Lung (tissue), 12 donors: ENCODE measurements around the gene TNFAIP6. TPM values are rescaled to one million over a fixed set of nuclear protein-coding genes. Genes with fewer than 3 reads are reported as not detected.

Experiments
- ATAC-seq: fragments of 200-7000 bp; cut with Tn5 transposase; one replicate; pipeline ENCODE4 v1.9.1; 2020; ENCODE audit warnings: moderate number of reproducible peaks; ENCODE audit not compliant: insufficient read depth, low FRiP score
- DNase-seq, 3 donors: peaks; one replicate each; pipeline ENCODE4 v3.0.0-alpha.2; 2013 to 2017
- H3K27ac ChIP-seq, 2 donors: one replicate each; pipeline ENCODE4 v1.5.1; 2013; ENCODE audit warnings: mild to moderate bottlenecking in 2 of 2, moderate library complexity in 2 of 2, control low read depth in 1 of 2, inconsistent platforms in 1 of 2, low read depth in 1 of 2, low read length in 1 of 2
- H3K27me3 ChIP-seq, 3 donors: one replicate each; pipeline ENCODE4 v1.5.1; 2013; ENCODE audit warnings: low read length in 2 of 3; ENCODE audit not compliant: control insufficient read depth in 3 of 3, insufficient read depth in 3 of 3
- H3K36me3 ChIP-seq, 4 donors: one replicate each; pipeline ENCODE4 v1.5.1; 2013; ENCODE audit warnings: low read length in 4 of 4, mild to moderate bottlenecking in 1 of 4, moderate library complexity in 1 of 4; ENCODE audit not compliant: control insufficient read depth in 4 of 4, insufficient read depth in 4 of 4
- H3K4me1 ChIP-seq, 5 donors: one replicate each; pipeline ENCODE4 v1.5.1; 2013; ENCODE audit warnings: low read length in 5 of 5, mild to moderate bottlenecking in 2 of 5, moderate library complexity in 1 of 5; ENCODE audit not compliant: control insufficient read depth in 5 of 5, insufficient read depth in 5 of 5
- H3K4me3 ChIP-seq: one replicate; pipeline ENCODE4 v1.5.1; 2013; ENCODE audit warnings: mild to moderate bottlenecking, control low read depth, moderate library complexity
- H3K9ac ChIP-seq, 2 donors: one replicate each; pipeline ENCODE4 v1.5.1; 2013; ENCODE audit warnings: low read length in 2 of 2, control low read depth in 1 of 2; ENCODE audit not compliant: insufficient read depth in 1 of 2
- H3K9me3 ChIP-seq, 4 donors: one replicate each; pipeline ENCODE4 v1.5.1; 2013; ENCODE audit warnings: low read length in 3 of 4, mild to moderate bottlenecking in 1 of 4, moderate library complexity in 1 of 4; ENCODE audit not compliant: control insufficient read depth in 4 of 4, insufficient read depth in 3 of 4
- CTCF ChIP-seq: IDR thresholded peaks from 2 replicates; pipeline ENCODE4 v1.5.1; 2012; ENCODE audit warnings: mild to moderate bottlenecking; ENCODE audit errors: control extremely low read depth, extremely low read depth
- WGBS, 2 donors: extraction: QIAGEN DNeasy Blood & Tissue Kit; methylation state at CpG; one replicate each; pipeline ENCODE4 v1.1.7; 2013; 5-methylcytosine and 5-hydroxymethylcytosine counted together
- polyA plus RNA-seq, 2 donors: library from polyadenylated mRNA; stranded (reverse); fragments of 200-250 nt; gene quantifications; one replicate each; pipeline ENCODE4 v1.2.1, GENCODE V29; 2013
- total RNA-seq, 2 donors: library from RNA; depleted of rRNA in 1 of 2; stranded (reverse); fragments of >200 nt in 1 of 2; gene quantifications; one replicate each; pipeline ENCODE4 v1.2.1, GENCODE V29; 2014 to 2021
- donor health status: control.
- donor health status: control.
- donor health status: Bipolar disorder and iron deficiency.
- donor health status: healthy.
- donor health status: DM: yes; HTN: yes; CAD: no.

TNFAIP6 gene
- total and polyA plus RNA-seq, 4 donors, result 1.6 to 134 (median 8.4) TPM

DNA sequence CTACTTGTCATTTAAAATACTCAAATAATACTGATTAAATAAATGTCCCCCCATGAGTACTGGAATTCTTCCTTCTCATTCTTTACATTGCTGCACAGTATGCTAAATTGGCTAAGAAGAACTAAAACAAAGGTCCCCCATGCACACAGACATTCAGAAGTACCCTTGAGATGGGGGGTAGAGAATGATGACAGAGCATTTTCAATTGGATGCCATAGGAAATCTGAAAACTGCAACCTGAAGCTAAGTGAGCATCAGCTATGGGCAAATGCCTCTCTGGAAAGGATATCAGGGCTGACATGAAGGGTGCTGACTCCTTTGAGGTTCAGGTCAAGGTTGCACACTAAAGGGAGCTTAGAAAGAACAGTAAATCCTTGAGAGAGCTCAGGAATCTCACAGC lies 10.1 kb upstream of the TNFAIP6 start:
- DNase-seq, result no peak
- Histone ChIP-seq H3K4me1 (no peaks in the 10 kb centered on the region), H3K9ac (no peak overlapping the region), H3K9me3 (peaks cover 0 to 3% (median 0%) of the 10 kb centered on the region in 4 donors), H3K27me3 (no peaks in the 10 kb centered on the region), H3K4me3 (no peak overlapping the region), H3K36me3 (no peaks in the 10 kb centered on the region), H3K27ac (no peak overlapping the region)
- ATAC-seq, result no peak
- TF ChIP-seq CTCF, result no peak

GRCh38 chr2:151347906-151348305 lies 9.5 kb upstream of the TNFAIP6 start:
- Histone ChIP-seq H3K27me3 (no peaks in the 10 kb centered on the region), H3K9ac (no peak overlapping the region), H3K4me3 (no peak overlapping the region), H3K9me3 (peaks cover 0 to 3% (median 0%) of the 10 kb centered on the region in 4 donors), H3K4me1 (no peaks in the 10 kb centered on the region), H3K27ac (no peak overlapping the region), H3K36me3 (no peaks in the 10 kb centered on the region)
- ATAC-seq (peak; percentile 27), DNase-seq (no peak)
- no peak for TF ChIP-seq CTCF
- WGBS, 2 donors, result 38 to 64% methylated on average over 5 of the region's 5 CpGs

- no peaks in the 10 kb centered on the region for H3K9me3 ChIP-seq
- H3K27ac ChIP-seq, result no peak overlapping the region
- H3K27me3 ChIP-seq, result no peaks in the 10 kb centered on the region
- no peaks in the 10 kb centered on the region for H3K4me1 ChIP-seq
- no peak for DNase-seq
- ATAC-seq, result no peak
- no peaks in the 10 kb centered on the region for H3K36me3 ChIP-seq
- no peak for TF ChIP-seq CTCF
- H3K4me3 ChIP-seq, result no peak overlapping the region
- no peak overlapping the region for H3K9ac ChIP-seq
- WGBS, 2 donors, result 89 to 95% methylated on average over 4 of the region's 4 CpGs
These were observed 6.7 kb upstream of the TNFAIP6 start for GRCh38 chr2:151350579-151351195.

- ATAC-seq, result no peak
- WGBS, 2 donors, result 73 to 90% methylated on average over 2 of the region's 2 CpGs
- Histone ChIP-seq H3K36me3 (no peaks in the 10 kb centered on the region), H3K4me3 (no peak overlapping the region), H3K4me1 (peaks cover 0 to 10% (median 0%) of the 10 kb centered on the region in 5 donors), H3K9me3 (no peaks in the 10 kb centered on the region), H3K9ac (no peak overlapping the region), H3K27me3 (no peaks in the 10 kb centered on the region), H3K27ac (no peak overlapping the region)
- no peak for DNase-seq
- no peak for TF ChIP-seq CTCF
These were observed 3.4 kb upstream of the TNFAIP6 start for GRCh38 chr2:151353995-151354394.
